ENCODE results near the gene SLC31A2. TPM values are rescaled to one million over a fixed set of nuclear protein-coding genes. Genes with fewer than 3 reads are reported as not detected.
A peak's percentile ranks its signal among the peaks of the same experiment; 100 is the strongest.

SLC31A2 gene
- total RNA-seq, 1 donor from 2014 or later: 7.1 TPM

DNA sequence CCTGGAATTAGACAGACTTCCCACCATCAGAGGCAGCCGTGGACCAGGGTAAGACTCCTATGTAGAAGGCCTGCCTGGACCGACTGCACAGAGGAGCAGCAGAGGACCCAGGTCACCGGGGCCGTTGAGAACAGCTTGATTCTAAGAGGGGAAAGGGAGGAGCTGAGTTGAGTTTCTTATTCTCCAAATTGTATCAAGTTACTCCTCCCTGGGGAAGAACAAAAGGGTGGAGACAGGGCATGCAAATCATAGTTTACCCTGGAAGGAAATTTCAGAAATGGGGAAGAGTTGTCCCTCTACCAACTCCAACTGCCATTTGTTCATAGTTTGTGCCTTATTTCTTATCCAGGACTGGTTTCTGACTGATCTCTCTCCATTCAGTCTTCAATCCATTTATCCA is 20.9 kb upstream of the SLC31A2 start:
- Histone ChIP-seq H3K4me3 (ENCODE audit: insufficient read depth, low read depth, low read length) (no peak overlapping the region), H3K4me2 (ENCODE audit: low read length) (no peak overlapping the region), H3K27ac (ENCODE audit: low read depth, low read length) (no peak overlapping the region), H2AFZ (ENCODE audit: low read depth, low read length) (no peak overlapping the region), H4K20me1 (ENCODE audit: insufficient read depth, low read length) (no peaks in the 10 kb centered on the region), H3K36me3 (ENCODE audit: insufficient read depth, low read length) (no peaks in the 10 kb centered on the region), H3K9me3 (ENCODE audit: insufficient read depth, low read depth, low read length) (no peaks in the 10 kb centered on the region), H3K27me3 (ENCODE audit: insufficient read depth, low read length) (peaks cover 5% of the 10 kb centered on the region), H3K79me2 (ENCODE audit: insufficient read depth, low read length) (no peaks in the 10 kb centered on the region), H3K9ac (ENCODE audit: low read length) (no peak overlapping the region), H3K4me1 (ENCODE audit: insufficient read depth, low read length) (no peaks in the 10 kb centered on the region)
- Mint-ChIP-seq H3K9me3 (ENCODE audit: unreplicated experiment) (no peaks in the 10 kb centered on the region), H3K36me3 (ENCODE audit: low read depth, unreplicated experiment) (no peaks in the 10 kb centered on the region), H3K27me3 (ENCODE audit: low read depth, unreplicated experiment) (peaks cover 10% of the 10 kb centered on the region), H3K27ac (ENCODE audit: unreplicated experiment) (no peak overlapping the region), H3K4me1 (ENCODE audit: low read depth, unreplicated experiment) (no peaks in the 10 kb centered on the region), H3K4me3 (ENCODE audit: unreplicated experiment) (no peak overlapping the region)
- TF ChIP-seq EZH2 (IDR thresholded peaks at IDR 0.05; ENCODE audit: insufficient read depth, low read length): no peak
- TF ChIP-seq, protein P1, sequence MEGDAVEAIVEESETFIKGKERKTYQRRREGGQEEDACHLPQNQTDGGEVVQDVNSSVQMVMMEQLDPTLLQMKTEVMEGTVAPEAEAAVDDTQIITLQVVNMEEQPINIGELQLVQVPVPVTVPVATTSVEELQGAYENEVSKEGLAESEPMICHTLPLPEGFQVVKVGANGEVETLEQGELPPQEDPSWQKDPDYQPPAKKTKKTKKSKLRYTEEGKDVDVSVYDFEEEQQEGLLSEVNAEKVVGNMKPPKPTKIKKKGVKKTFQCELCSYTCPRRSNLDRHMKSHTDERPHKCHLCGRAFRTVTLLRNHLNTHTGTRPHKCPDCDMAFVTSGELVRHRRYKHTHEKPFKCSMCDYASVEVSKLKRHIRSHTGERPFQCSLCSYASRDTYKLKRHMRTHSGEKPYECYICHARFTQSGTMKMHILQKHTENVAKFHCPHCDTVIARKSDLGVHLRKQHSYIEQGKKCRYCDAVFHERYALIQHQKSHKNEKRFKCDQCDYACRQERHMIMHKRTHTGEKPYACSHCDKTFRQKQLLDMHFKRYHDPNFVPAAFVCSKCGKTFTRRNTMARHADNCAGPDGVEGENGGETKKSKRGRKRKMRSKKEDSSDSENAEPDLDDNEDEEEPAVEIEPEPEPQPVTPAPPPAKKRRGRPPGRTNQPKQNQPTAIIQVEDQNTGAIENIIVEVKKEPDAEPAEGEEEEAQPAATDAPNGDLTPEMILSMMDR (IDR thresholded peaks at IDR 0.05; ENCODE audit: insufficient read depth, low read depth, low read length): no peak
- FAIRE-seq (no peak), DNase-seq (ENCODE audit: low read depth) (no peak)

DNA sequence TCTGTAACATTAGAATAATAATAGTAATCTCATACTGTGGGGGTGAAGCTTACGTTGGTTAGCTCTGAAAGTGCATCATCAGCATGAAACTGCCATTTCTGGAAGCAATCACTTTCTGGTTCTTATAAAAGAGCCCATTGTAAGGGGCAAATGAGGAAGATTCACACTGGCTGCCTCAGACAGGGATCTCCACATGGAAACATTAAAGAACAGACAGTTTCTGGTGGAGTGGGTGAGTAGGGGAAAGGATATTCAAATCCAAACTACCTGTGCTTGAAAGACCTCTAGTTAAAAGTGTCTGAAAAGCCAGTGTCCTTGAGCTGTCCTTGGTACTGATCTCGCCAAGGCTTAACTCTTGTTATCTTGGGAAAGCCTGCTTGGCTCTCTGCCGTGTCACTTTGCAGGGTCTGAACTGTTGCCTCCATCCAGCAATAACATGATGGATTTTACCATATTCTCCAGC is 19.1 kb upstream of the SLC31A2 start:
- FAIRE-seq (peak; percentile 45), DNase-seq (ENCODE audit: low read depth) (no peak)
- Histone ChIP-seq H3K36me3 (ENCODE audit: insufficient read depth, low read length) (no peaks in the 10 kb centered on the region), H3K27ac (ENCODE audit: low read depth, low read length) (no peak overlapping the region), H3K79me2 (ENCODE audit: insufficient read depth, low read length) (no peaks in the 10 kb centered on the region), H3K27me3 (ENCODE audit: insufficient read depth, low read length) (no peaks in the 10 kb centered on the region), H4K20me1 (ENCODE audit: insufficient read depth, low read length) (no peaks in the 10 kb centered on the region), H3K4me1 (ENCODE audit: insufficient read depth, low read length) (no peaks in the 10 kb centered on the region), H3K4me2 (ENCODE audit: low read length) (no peak overlapping the region), H3K4me3 (ENCODE audit: insufficient read depth, low read depth, low read length) (no peak overlapping the region), H3K9ac (ENCODE audit: low read length) (no peak overlapping the region), H3K9me3 (ENCODE audit: insufficient read depth, low read depth, low read length) (no peaks in the 10 kb centered on the region), H2AFZ (ENCODE audit: low read depth, low read length) (no peak overlapping the region)
- H3K27ac Mint-ChIP-seq (ENCODE audit: unreplicated experiment): no peak overlapping the region
- no peaks in the 10 kb centered on the region for H3K36me3 Mint-ChIP-seq (ENCODE audit: low read depth, unreplicated experiment)
- TF ChIP-seq EZH2 (IDR thresholded peaks at IDR 0.05; ENCODE audit: insufficient read depth, low read length): no peak
- TF ChIP-seq, protein P1 (IDR thresholded peaks at IDR 0.05; ENCODE audit: insufficient read depth, low read depth, low read length): no peak
- H3K9me3 Mint-ChIP-seq (ENCODE audit: unreplicated experiment): no peaks in the 10 kb centered on the region
- H3K4me1 Mint-ChIP-seq (ENCODE audit: low read depth, unreplicated experiment): no peaks in the 10 kb centered on the region
- H3K27me3 Mint-ChIP-seq (ENCODE audit: low read depth, unreplicated experiment): peaks cover 10% of the 10 kb centered on the region
- H3K4me3 Mint-ChIP-seq (ENCODE audit: unreplicated experiment): no peak overlapping the region

All from astrocyte (in vitro differentiated cells and primary cell).